ENCODE data around the gene SLC4A1AP. TPM values are rescaled to one million over a fixed set of nuclear protein-coding genes. Genes with fewer than 3 reads are reported as not detected.

Gene SLC4A1AP
- total RNA-seq, 5 donors from 2014 or later (not counting 1 experiment from before 2014, with no cell fraction given) = 21.1 to 24.2 (median 21.8) TPM

- no peaks in the 10 kb centered on the region for H3K27me3 ChIP-seq (replicated peaks in 1 of 2; ENCODE audit: control insufficient read depth in 2 of 2, extremely low read depth in 1 of 2, insufficient read depth in 2 of 2, low read length in 1 of 2)
- ChIA-PET CTCF (interaction anchor here in 1 of 2 donors (0.6 to 0.7 kb wide), 2 partner anchors 14 to 515 kb away, joined by 3 to 5 read pairs; no protein-coding TSS in a partner anchor), POLR2A (interaction anchor here in 1 of 2 donors (0.5 kb wide), 1 partner anchor 16 kb away, joined by 4 read pairs; no protein-coding TSS in a partner anchor)
- H3K27ac ChIP-seq (ENCODE audit: low read length) = no peak overlapping the region
- H3K4me3 Mint-ChIP-seq = no peak overlapping the region
- no peaks in the 10 kb centered on the region for H3K9me3 ChIP-seq
- ATAC-seq (replicated peaks in 1 of 4) (no peak), DNase-seq (no peak)
- no peaks in the 10 kb centered on the region for H3K9me3 Mint-ChIP-seq
- 94% methylated on average over 5 of the region's 7 CpGs for WGBS (ENCODE audit: insufficient coverage)
- no peak overlapping the region for H3K27ac Mint-ChIP-seq
- H3K36me3 Mint-ChIP-seq = peaks cover 58% of the 10 kb centered on the region
- no peaks in the 10 kb centered on the region for H3K4me1 ChIP-seq (ENCODE audit: control insufficient read depth in 1 of 2, extremely low read depth in 1 of 2, insufficient read depth in 2 of 2, low read length in 2 of 2)
- peaks cover 11 to 28% (median 26%) of the 10 kb centered on the region in 3 donors for H3K4me1 Mint-ChIP-seq
- no peaks in the 10 kb centered on the region for H3K27me3 Mint-ChIP-seq
- H3K36me3 ChIP-seq (ENCODE audit: control insufficient read depth in 2 of 2, extremely low read depth in 1 of 2, insufficient read depth in 1 of 2, low read length in 1 of 2) = peaks cover 10 to 82% of the 10 kb centered on the region in 2 donors
- H3K4me3 ChIP-seq (ENCODE audit: control insufficient read depth in 1 of 2, extremely low read depth in 1 of 2, low read length in 1 of 2) = no peak overlapping the region
Observed at GRCh38 chr2:27655155-27655951, 8.3 kb upstream of the SLC4A1AP start.

- H3K36me3 Mint-ChIP-seq = peaks cover 38% of the 10 kb centered on the region
- ChIA-PET CTCF (no interaction called here), POLR2A (no interaction called here)
- no CpG with 5 or more reads among the region's 1 CpG for WGBS (ENCODE audit: insufficient coverage)
- Histone ChIP-seq H3K36me3 (ENCODE audit: control insufficient read depth in 2 of 2, extremely low read depth in 1 of 2, insufficient read depth in 1 of 2, low read length in 1 of 2) (peaks cover 10 to 41% of the 10 kb centered on the region in 2 donors), H3K4me3 (ENCODE audit: control insufficient read depth in 1 of 2, extremely low read depth in 1 of 2, low read length in 1 of 2) (no peak overlapping the region), H3K9me3 (no peaks in the 10 kb centered on the region), H3K4me1 (ENCODE audit: control insufficient read depth in 1 of 2, extremely low read depth in 1 of 2, insufficient read depth in 2 of 2, low read length in 2 of 2) (peaks cover 13 to 22% of the 10 kb centered on the region in 2 experiments), H3K27me3 (replicated peaks in 1 of 2; ENCODE audit: control insufficient read depth in 2 of 2, extremely low read depth in 1 of 2, insufficient read depth in 2 of 2, low read length in 1 of 2) (no peaks in the 10 kb centered on the region), H3K27ac (ENCODE audit: low read length) (no peak overlapping the region)
- H3K4me1 Mint-ChIP-seq = peaks cover 51 to 56% (median 55%) of the 10 kb centered on the region in 3 donors
- H3K27me3 Mint-ChIP-seq = peaks cover 0 to 2% of the 10 kb centered on the region in 2 donors
- H3K27ac Mint-ChIP-seq = peak overlapping the region; percentile 1 to 12
- no peaks in the 10 kb centered on the region for H3K9me3 Mint-ChIP-seq
- DNase-seq (no peak), ATAC-seq (replicated peaks in 1 of 4) (no peak)
- H3K4me3 Mint-ChIP-seq = peak overlapping the region; percentile 53 to 98 (median 93)
Observed at GRCh38 chr2:27661371-27661770, 2.3 kb upstream of the SLC4A1AP start.

GRCh38 chr2:27664154-27664574, 475 bp downstream of the SLC4A1AP start:
- CTCF ChIA-PET = interaction anchor here (0.5 to 2.0 kb wide), 3 partner anchors 19 to 1232 kb away, joined by 3 to 20 read pairs (median 5); no protein-coding TSS in a partner anchor
- peaks cover 43% of the 10 kb centered on the region for H3K36me3 Mint-ChIP-seq
- under 1% methylated on average over 22 of the region's 28 CpGs for WGBS (ENCODE audit: insufficient coverage)
- DNase-seq = peak in 2 of 35 experiments; percentile 6 to 20
- POLR2A ChIA-PET = interaction anchor here (0.6 to 1.1 kb wide), 2 partner anchors 17 to 35 kb away, joined by 3 to 4 read pairs; partner anchors contain the start of genes CCDC121 (in 1 of the 2) and GPN1 (in 1 of the 2)
- peaks cover 5 to 48% of the 10 kb centered on the region in 2 donors for H3K36me3 ChIP-seq (ENCODE audit: control insufficient read depth in 2 of 2, extremely low read depth in 1 of 2, insufficient read depth in 1 of 2, low read length in 1 of 2)
- peak overlapping the region; percentile 87 for H3K27ac ChIP-seq (ENCODE audit: low read length)
- no peaks in the 10 kb centered on the region for H3K9me3 Mint-ChIP-seq
- peaks cover 13 to 22% of the 10 kb centered on the region in 2 experiments for H3K4me1 ChIP-seq (ENCODE audit: control insufficient read depth in 1 of 2, extremely low read depth in 1 of 2, insufficient read depth in 2 of 2, low read length in 2 of 2)
- no peaks in the 10 kb centered on the region for H3K27me3 ChIP-seq (replicated peaks in 1 of 2; ENCODE audit: control insufficient read depth in 2 of 2, extremely low read depth in 1 of 2, insufficient read depth in 2 of 2, low read length in 1 of 2)
- no peaks in the 10 kb centered on the region for H3K9me3 ChIP-seq
- ATAC-seq (replicated peaks in 1 of 4) = peak in 3 of 4 experiments; percentile 7 to 9 (median 8)
- peaks cover 0 to 2% of the 10 kb centered on the region in 2 donors for H3K27me3 Mint-ChIP-seq
- H3K27ac Mint-ChIP-seq = peak overlapping the region; percentile 100
- peak overlapping the region; percentile 87 to 99 for H3K4me3 ChIP-seq (ENCODE audit: control insufficient read depth in 1 of 2, extremely low read depth in 1 of 2, low read length in 1 of 2)
- H3K4me1 Mint-ChIP-seq = peaks cover 49 to 58% (median 54%) of the 10 kb centered on the region in 3 donors
- H3K4me3 Mint-ChIP-seq = peak overlapping the region; percentile 93 to 100 (median 98)

- POLR2A ChIA-PET = no interaction called here
- H3K36me3 Mint-ChIP-seq = peaks cover 39% of the 10 kb centered on the region
Observed at GRCh38 chr2:27664622-27665363, 1.1 kb downstream of the SLC4A1AP start.

GRCh38 chr2:27667446-27667845, 3.8 kb downstream of the SLC4A1AP start:
- H3K27ac ChIP-seq (ENCODE audit: low read length) = no peak overlapping the region
- Mint-ChIP-seq H3K4me3 (no peak overlapping the region), H3K27me3 (peaks cover 0 to 2% of the 10 kb centered on the region in 2 donors), H3K9me3 (no peaks in the 10 kb centered on the region), H3K36me3 (peaks cover 37% of the 10 kb centered on the region), H3K27ac (no peak overlapping the region), H3K4me1 (peaks cover 37 to 45% (median 40%) of the 10 kb centered on the region in 3 donors)
- CTCF ChIA-PET = interaction anchor here in 1 of 2 donors (3.7 kb wide), 1 partner anchor 16 kb away, joined by 23 read pairs; no protein-coding TSS in a partner anchor
- no peak overlapping the region for H3K4me3 ChIP-seq (ENCODE audit: control insufficient read depth in 1 of 2, extremely low read depth in 1 of 2, low read length in 1 of 2)
- POLR2A ChIA-PET = interaction anchor here (0.6 to 2.0 kb wide), 3 partner anchors 9 to 28 kb away, joined by 3 to 4 read pairs (median 4); no protein-coding TSS in a partner anchor
- WGBS (ENCODE audit: insufficient coverage) = no CpG with 5 or more reads among the region's 1 CpG
- H3K9me3 ChIP-seq = no peaks in the 10 kb centered on the region
- H3K4me1 ChIP-seq (ENCODE audit: control insufficient read depth in 1 of 2, extremely low read depth in 1 of 2, insufficient read depth in 2 of 2, low read length in 2 of 2) = peaks cover 8 to 20% of the 10 kb centered on the region in 2 experiments
- ATAC-seq (replicated peaks in 1 of 4) = no peak
- DNase-seq = no peak
- H3K36me3 ChIP-seq (ENCODE audit: control insufficient read depth in 2 of 2, extremely low read depth in 1 of 2, insufficient read depth in 1 of 2, low read length in 1 of 2) = peaks cover 0 to 36% of the 10 kb centered on the region in 2 donors
- H3K27me3 ChIP-seq (replicated peaks in 1 of 2; ENCODE audit: control insufficient read depth in 2 of 2, extremely low read depth in 1 of 2, insufficient read depth in 2 of 2, low read length in 1 of 2) = no peaks in the 10 kb centered on the region

More at GRCh38 chr2:27664622-27665363, 1.1 kb downstream of the SLC4A1AP start:
- CTCF ChIA-PET = interaction anchor here in 1 of 2 donors (0.7 to 2.0 kb wide), 3 partner anchors 18 to 1231 kb away, joined by 3 to 20 read pairs (median 5); no protein-coding TSS in a partner anchor
- no peaks in the 10 kb centered on the region for H3K9me3 Mint-ChIP-seq
- Histone ChIP-seq H3K27me3 (replicated peaks in 1 of 2; ENCODE audit: control insufficient read depth in 2 of 2, extremely low read depth in 1 of 2, insufficient read depth in 2 of 2, low read length in 1 of 2) (no peaks in the 10 kb centered on the region), H3K9me3 (no peaks in the 10 kb centered on the region), H3K4me3 (ENCODE audit: control insufficient read depth in 1 of 2, extremely low read depth in 1 of 2, low read length in 1 of 2) (peak overlapping the region; percentile 87 to 99), H3K4me1 (ENCODE audit: control insufficient read depth in 1 of 2, extremely low read depth in 1 of 2, insufficient read depth in 2 of 2, low read length in 2 of 2) (peaks cover 13 to 22% of the 10 kb centered on the region in 2 experiments), H3K27ac (ENCODE audit: low read length) (no peak overlapping the region), H3K36me3 (ENCODE audit: control insufficient read depth in 2 of 2, extremely low read depth in 1 of 2, insufficient read depth in 1 of 2, low read length in 1 of 2) (peaks cover 5 to 43% of the 10 kb centered on the region in 2 donors)
- no peak for DNase-seq
- peak overlapping the region; percentile 93 to 100 (median 98) for H3K4me3 Mint-ChIP-seq
- WGBS (ENCODE audit: insufficient coverage) = 97% methylated on average over 12 of the region's 16 CpGs
- peak overlapping the region in 1 of 2 donors; percentile 100 for H3K27ac Mint-ChIP-seq
- peaks cover 43 to 52% (median 48%) of the 10 kb centered on the region in 3 donors for H3K4me1 Mint-ChIP-seq
- peaks cover 0 to 2% of the 10 kb centered on the region in 2 donors for H3K27me3 Mint-ChIP-seq
- no peak for ATAC-seq (replicated peaks in 1 of 4)
